ENCODE results near the gene NOTCH2. TPM values are rescaled to one million over a fixed set of nuclear protein-coding genes. Genes with fewer than 3 reads are reported as not detected.

NOTCH2 gene
- total RNA-seq, 6 donors from 2014 or later, result 71.0 to 119 (median 89.1) TPM

GRCh38 chr1:119966020-119966419, 103.4 kb downstream of the NOTCH2 start:
- 53 to 66% methylated on average over 4 of the region's 4 CpGs for WGBS, 2 donors
- H3K36me3 ChIP-seq, result peaks cover 16 to 63% (median 22%) of the 10 kb centered on the region in 4 donors
- no peaks in the 10 kb centered on the region for H3K27me3 ChIP-seq

GRCh38 chr1:119964673-119965363, 104.6 kb downstream of the NOTCH2 start:
- no peak overlapping the region for H3K27ac ChIP-seq
- DNase-seq (no peak), ATAC-seq (ENCODE audit: low FRiP score in 2 of 2) (peak in 1 of 2 donors; percentile 53)

More at GRCh38 chr1:119966020-119966419, 103.4 kb downstream of the NOTCH2 start:
- no peak for TF ChIP-seq POLR2A (IDR thresholded peaks at IDR 0.05)
- no peak for TF ChIP-seq POLR2AphosphoS5 (IDR thresholded peaks at IDR 0.05)
- no peak for TF ChIP-seq CTCF (IDR thresholded peaks at IDR 0.05)
- no peak for TF ChIP-seq EP300 (IDR thresholded peaks at IDR 0.05)
- no peaks in the 10 kb centered on the region for H3K9me3 ChIP-seq
- H3K27ac ChIP-seq, result peak overlapping the region in 1 of 4 donors; percentile 9
- H3K4me1 ChIP-seq, result no peaks in the 10 kb centered on the region
- ATAC-seq (ENCODE audit: low FRiP score in 2 of 2) (peak in 1 of 2 donors; percentile 20), DNase-seq (no peak)
- no peak overlapping the region for H3K4me3 ChIP-seq

GRCh38 chr1:119962296-119962968, 107.0 kb downstream of the NOTCH2 start:
- TF ChIP-seq POLR2AphosphoS5 (IDR thresholded peaks at IDR 0.05), result no peak
- no peak for TF ChIP-seq EP300 (IDR thresholded peaks at IDR 0.05)
- no peak for TF ChIP-seq CTCF (IDR thresholded peaks at IDR 0.05)
- no peak for TF ChIP-seq POLR2A (IDR thresholded peaks at IDR 0.05)
- H3K9me3 ChIP-seq, result no peaks in the 10 kb centered on the region
- H3K27me3 ChIP-seq, result no peaks in the 10 kb centered on the region
- ATAC-seq (ENCODE audit: low FRiP score in 2 of 2) (no peak), DNase-seq (no peak)
- 67 to 73% methylated on average over 5 of the region's 5 CpGs for WGBS, 2 donors
- H3K36me3 ChIP-seq, result peaks cover 11 to 56% (median 14%) of the 10 kb centered on the region in 4 donors
- H3K4me3 ChIP-seq, result no peak overlapping the region
- H3K4me1 ChIP-seq, result no peaks in the 10 kb centered on the region
- peak overlapping the region in 3 of 4 donors; percentile 2 to 28 (median 24) for H3K27ac ChIP-seq

More at GRCh38 chr1:119964673-119965363, 104.6 kb downstream of the NOTCH2 start:
- Histone ChIP-seq H3K27me3 (no peaks in the 10 kb centered on the region), H3K36me3 (peaks cover 16 to 63% (median 21%) of the 10 kb centered on the region in 4 donors), H3K9me3 (no peaks in the 10 kb centered on the region), H3K4me3 (no peak overlapping the region), H3K4me1 (no peaks in the 10 kb centered on the region)
- no peak for TF ChIP-seq EP300 (IDR thresholded peaks at IDR 0.05)
- TF ChIP-seq POLR2AphosphoS5 (IDR thresholded peaks at IDR 0.05), result no peak
- no peak for TF ChIP-seq POLR2A (IDR thresholded peaks at IDR 0.05)
- TF ChIP-seq CTCF (IDR thresholded peaks at IDR 0.05), result no peak
- WGBS, 2 donors, result 67 to 72% methylated on average over 1 of the region's 1 CpG

GRCh38 chr1:119960501-119960900, 109.0 kb downstream of the NOTCH2 start:
- no peaks in the 10 kb centered on the region for H3K4me1 ChIP-seq
- H3K27ac ChIP-seq, result no peak overlapping the region
- no peak for ATAC-seq (ENCODE audit: low FRiP score in 2 of 2)
- no peak overlapping the region for H3K4me3 ChIP-seq
- TF ChIP-seq POLR2A (IDR thresholded peaks at IDR 0.05) (no peak), EP300 (IDR thresholded peaks at IDR 0.05) (no peak), POLR2AphosphoS5 (IDR thresholded peaks at IDR 0.05) (no peak), CTCF (IDR thresholded peaks at IDR 0.05) (no peak)
- H3K27me3 ChIP-seq, result no peaks in the 10 kb centered on the region
- DNase-seq, result no peak
- H3K9me3 ChIP-seq, result no peaks in the 10 kb centered on the region
- WGBS, 2 donors, result 87 to 89% methylated on average over 4 of the region's 4 CpGs
- peaks cover 0 to 37% (median 2%) of the 10 kb centered on the region in 4 donors for H3K36me3 ChIP-seq
